Measurements from ENCODE around the gene UNC80.

The UNC80 gene

GRCh38 chr2:210034087-210034683 lies 262.6 kb downstream of the UNC80 start:
- DNase-seq = no peak

GRCh38 chr2:210035679-210036078 lies 264.0 kb downstream of the UNC80 start:
- DNase-seq = no peak

- DNase-seq = no peak
These were observed 266.4 kb downstream of the UNC80 start for GRCh38 chr2:210038078-210038477.

- no peak for DNase-seq
These were observed 275.3 kb downstream of the UNC80 start for GRCh38 chr2:210046851-210047500.

Data from EL (cell line).